GM12878 (cell line): Measurements from ENCODE around the gene ABT1. TPM values are rescaled to one million over a fixed set of nuclear protein-coding genes. Genes with fewer than 3 reads are reported as not detected.

Source experiments
- ASH2L ChIP-seq: fragments of 300-600, 200-600 bp; sonication (generic); IDR thresholded peaks from 2 replicates; pipeline ENCODE4 v1.6.1; 2017; ENCODE audit warnings: low read depth, mild to moderate bottlenecking, borderline replicate concordance
- ATF7 ChIP-seq: fragments of 450-650 bp; IDR thresholded peaks from 2 replicates; pipeline ENCODE4 v1.6.1; 2016; ENCODE audit warnings: low read depth, mild to moderate bottlenecking
- CBX3 ChIP-seq: fragments of 200-600 bp; sonication (generic); IDR thresholded peaks from 2 replicates; pipeline ENCODE4 v1.6.1; 2016; ENCODE audit warnings: low read depth, borderline replicate concordance
- CHD4 ChIP-seq: fragments of 200-600 bp; sonication (generic); IDR thresholded peaks from 2 replicates; pipeline ENCODE4 v1.6.1; 2016; ENCODE audit warnings: mild to moderate bottlenecking
- CTCF ChIP-seq, 3 experiments: IDR thresholded peaks in 2 of 3; conservative IDR thresholded peaks in 1 of 3; 2 replicates each; pipeline ENCODE4 v1.5.1; 2011; ENCODE audit warnings: low read depth in 3 of 3, low read length in 3 of 3, mild to moderate bottlenecking in 3 of 3, control low read depth in 2 of 3, moderate library complexity in 2 of 3, inconsistent platforms in 1 of 3, mixed read lengths in 1 of 3; ENCODE audit not compliant: control insufficient read depth in 2 of 3, insufficient read depth in 1 of 3; ENCODE audit errors: extremely low read depth in 1 of 3
- ELK1 ChIP-seq: IDR thresholded peaks from 2 replicates; pipeline ENCODE4 v1.6.1; 2012; ENCODE audit warnings: low read depth, low read length, improper control_type of control experiment
- EP300 ChIP-seq, 2 experiments: fragments of 150-350 bp in 1 of 2; IDR thresholded peaks; 2 replicates each; pipeline ENCODE4 v1.6.1; 2011 to 2012; ENCODE audit warnings: low read depth in 2 of 2, low read length in 2 of 2, borderline replicate concordance in 1 of 2, improper control_type of control experiment in 1 of 2, inconsistent platforms in 1 of 2; ENCODE audit not compliant: control insufficient read depth in 1 of 2
- ESRRA ChIP-seq: IDR thresholded peaks from 2 replicates; pipeline ENCODE4 v1.6.1; 2012; ENCODE audit warnings: mild to moderate bottlenecking, low read length, improper control_type of control experiment
- GATAD2B ChIP-seq: fragments of 450-650 bp; conservative IDR thresholded peaks from 2 replicates; pipeline ENCODE4 v1.6.1; 2017; ENCODE audit warnings: low read depth, mild to moderate bottlenecking, moderate library complexity
- IKZF2 ChIP-seq, 2 experiments: fragments of 450-650 bp; IDR thresholded peaks; 2 replicates each; pipeline ENCODE4 v1.6.1; 2017; ENCODE audit warnings: mild to moderate bottlenecking in 2 of 2, moderate library complexity in 2 of 2
- LARP7 ChIP-seq: fragments of 450-650 bp; IDR thresholded peaks from 2 replicates; pipeline ENCODE4 v1.6.1; 2017; ENCODE audit warnings: mild to moderate bottlenecking
- MEF2A ChIP-seq: IDR thresholded peaks from 2 replicates; pipeline ENCODE4 v1.6.1; 2011; ENCODE audit warnings: low read depth, mild to moderate bottlenecking, low read length, moderate library complexity; ENCODE audit not compliant: insufficient read depth
- MXI1 ChIP-seq: fragments of 150-350 bp; IDR thresholded peaks from 2 replicates; pipeline ENCODE4 v1.6.1; 2011; ENCODE audit warnings: low read depth, mild to moderate bottlenecking, inconsistent platforms, low read length, improper control_type of control experiment
- POLR2A ChIP-seq: IDR thresholded peaks from 2 replicates; pipeline ENCODE4 v1.6.1; 2011; ENCODE audit warnings: low read depth, mild to moderate bottlenecking, low read length
- POU2F2 ChIP-seq: IDR thresholded peaks from 3 replicates; pipeline ENCODE4 v1.6.1; 2011; ENCODE audit warnings: low read depth, mild to moderate bottlenecking, low read length, borderline replicate concordance
- RB1 ChIP-seq: fragments of 450-650 bp; formaldehyde crosslinking; IDR thresholded peaks from 2 replicates; pipeline ENCODE4 v1.6.1; 2017; ENCODE audit warnings: mild to moderate bottlenecking, borderline replicate concordance
- RELA ChIP-seq: fragments of 450-650 bp; IDR thresholded peaks from 2 replicates; pipeline ENCODE4 v1.8.0; 2014; ENCODE audit warnings: borderline replicate concordance; ENCODE audit not compliant: partially characterized antibody
- SIN3A ChIP-seq: IDR thresholded peaks from 2 replicates; pipeline ENCODE4 v1.6.1; 2012; ENCODE audit warnings: low read depth, low read length, improper control_type of control experiment
- SMC3 ChIP-seq: IDR thresholded peaks from 2 replicates; pipeline ENCODE4 v1.6.1; 2011; ENCODE audit warnings: low read length, improper control_type of control experiment, borderline replicate concordance
- TBL1XR1 ChIP-seq: IDR thresholded peaks from 2 replicates; pipeline ENCODE4 v1.6.1; 2012; ENCODE audit warnings: low read depth, low read length, improper control_type of control experiment
- YBX1 ChIP-seq: fragments of 450-650 bp; IDR thresholded peaks from 2 replicates; pipeline ENCODE4 v1.6.1; 2016; ENCODE audit warnings: antibody characterized with exemption
- ZBED1 ChIP-seq: IDR thresholded peaks from 2 replicates; pipeline ENCODE4 v1.6.1; 2016; ENCODE audit warnings: borderline replicate concordance
- ZBTB40 ChIP-seq: fragments of 450-650 bp; IDR thresholded peaks from 2 replicates; pipeline ENCODE4 v1.6.1; 2016; ENCODE audit warnings: mild to moderate bottlenecking, moderate library complexity, borderline replicate concordance
- ZNF217 ChIP-seq: fragments of 450-650 bp; IDR thresholded peaks from 2 replicates; pipeline ENCODE4 v1.6.1; 2017; ENCODE audit warnings: antibody characterized with exemption, mild to moderate bottlenecking
- ZNF274 ChIP-seq: IDR thresholded peaks from one replicate; pipeline ENCODE4 v1.8.0; 2011; ENCODE audit not compliant: insufficient read length, insufficient read depth
- polyA plus RNA-seq, 11 experiments: library from polyadenylated mRNA; depleted of rRNA in 4 of 11; unstranded in 6 of 11; stranded (reverse) in 5 of 11; fragments of >200 nt; fragmentation: Nextera tagmentation in 4 of 11; fragmentation: Illumina TruSeq in 1 of 11; extraction: Ambion mirVana in 4 of 11; extraction: Trizol in 1 of 11; gene quantifications; 1 replicate in 1 of 11; 2 replicates in 10 of 11; pipeline versions ENCODE4 v1.2.1 to v1.2.3, GENCODE V29; 2011 to 2016; ENCODE audit warnings: inconsistent platforms in 2 of 11, missing spikeins in 2 of 11, low read depth in 1 of 11
- total RNA-seq, 4 experiments: library from RNA; depleted of rRNA in 3 of 4; stranded (reverse); fragments of >200 nt in 3 of 4; fragmentation: Illumina TruSeq in 1 of 4; extraction: Trizol in 1 of 4; gene quantifications; 2 replicates each; pipeline versions ENCODE4 v1.2.1 to v1.2.3, GENCODE V29; 2013 to 2021

The ABT1 gene
- total and polyA plus RNA-seq, 10 of the 15 experiments (the other 5 are each of a cell fraction or from before 2014, with no cell fraction given) = 8.4 to 43.5 (median 28.2) TPM

- TF ChIP-seq SMC3 (peak; percentile 80), ASH2L (no peak), IKZF2 (IDR thresholded peaks at IDR 0.05) (peak; percentile 38 to 52; a peak in 3 of 4 replicates), ZNF274 (no peak), MEF2A (no peak), ZBTB40 (no peak), ESRRA (no peak), RB1 (peak; percentile 86; the same call in 1 of the 2 replicates), POU2F2 (0 out of 3 replicates have a peak, but pooled peaks have one; percentile 32), ZBED1 (no peak), ELK1 (no peak), EP300 (IDR thresholded peaks at IDR 0.05; ENCODE audit: borderline replicate concordance in 1 of 2, control insufficient read depth in 1 of 2, low read depth in 2 of 2, low read length in 2 of 2) (no peak), GATAD2B (peak; percentile 60; the same call in 1 of the 2 replicates), YBX1 (0 out of 2 replicates have a peak, but pooled peaks have one; percentile 4), CHD4 (no peak), CTCF (IDR thresholded peaks at IDR 0.05 in 2 of 3, conservative IDR thresholded peaks at IDR 0.05 in 1 of 3; ENCODE audit: control insufficient read depth in 2 of 3, extremely low read depth in 1 of 3, insufficient read depth in 1 of 3, low read depth in 3 of 3, low read length in 3 of 3) (peak; percentile 93 to 96 (median 95); a peak in 5 of 6 replicates), MXI1 (peak; percentile 64), POLR2A (0 out of 2 replicates have a peak, but pooled peaks have one; percentile 29), RELA (peak; percentile 29), ATF7 (no peak), LARP7 (peak; percentile 45; the same call in 1 of the 2 replicates), SIN3A (0 out of 2 replicates have a peak, but pooled peaks have one; percentile 59), CBX3 (no peak), ZNF217 (peak; percentile 54; the same call in 1 of the 2 replicates), TBL1XR1 (0 out of 2 replicates have a peak, but pooled peaks have one; percentile 19)
Observed at GRCh38 chr6:26595669-26596269, 984 bp upstream of the ABT1 start (continued).
